Aorta (tissue), 5 donors: ENCODE measurements around the gene SEPTIN1. TPM values are rescaled to one million over a fixed set of nuclear protein-coding genes. Genes with fewer than 3 reads are reported as not detected.

ENCODE experiments used
- ATAC-seq: fragments of 200-7000 bp; cut with Tn5 transposase; one replicate; pipeline ENCODE4 v1.9.1; 2022; ENCODE audit warnings: moderate library complexity; ENCODE audit not compliant: low FRiP score
- DNase-seq, 2 donors: peaks; one replicate each; pipeline ENCODE4 v3.0.0-alpha.2; 2020
- H3K27ac ChIP-seq, 2 donors: one replicate each; pipeline ENCODE4 v1.5.1; 2013; ENCODE audit warnings: low read length in 2 of 2, mild to moderate bottlenecking in 2 of 2, moderate library complexity in 2 of 2, control low read depth in 1 of 2, inconsistent platforms in 1 of 2, low read depth in 1 of 2
- H3K27me3 ChIP-seq, 2 donors: one replicate each; pipeline ENCODE4 v1.6.1; 2013; ENCODE audit warnings: control low read depth in 1 of 2, low read length in 1 of 2, mild to moderate bottlenecking in 1 of 2, moderate library complexity in 1 of 2; ENCODE audit not compliant: insufficient read depth in 2 of 2, control insufficient read depth in 1 of 2
- H3K36me3 ChIP-seq, 2 donors: one replicate each; pipeline ENCODE4 v1.6.1; 2013; ENCODE audit warnings: control low read depth in 1 of 2, low read length in 1 of 2, mild to moderate bottlenecking in 1 of 2; ENCODE audit not compliant: insufficient read depth in 2 of 2, control insufficient read depth in 1 of 2
- H3K4me1 ChIP-seq, 2 donors: one replicate each; pipeline ENCODE4 v1.6.1; 2013; ENCODE audit warnings: low read length in 2 of 2, control low read depth in 1 of 2, mild to moderate bottlenecking in 1 of 2, moderate library complexity in 1 of 2; ENCODE audit not compliant: insufficient read depth in 2 of 2, control insufficient read depth in 1 of 2
- H3K4me3 ChIP-seq, 2 donors: one replicate each; pipeline ENCODE4 v1.5.1; 2013; ENCODE audit warnings: low read length in 2 of 2, control low read depth in 1 of 2, mild to moderate bottlenecking in 1 of 2
- H3K9me3 ChIP-seq: one replicate; pipeline ENCODE4 v1.6.1; 2013; ENCODE audit warnings: mild to moderate bottlenecking, low read length; ENCODE audit not compliant: control insufficient read depth
- WGBS, 2 donors: extraction: QIAGEN DNeasy Blood & Tissue Kit; methylation state at CpG; one replicate each; pipeline ENCODE4 v1.1.7; 2013; 5-methylcytosine and 5-hydroxymethylcytosine counted together
- intact Hi-C, 2 donors: fragments of 100-400 bp; cut with DNase I; formaldehyde crosslinking; loops; one replicate each; pipeline versions ENCODE4 v1.14.2 to v1.15.0; 2022
- polyA plus RNA-seq, 2 donors: library from polyadenylated mRNA; stranded (reverse); fragments of 200-250 nt; gene quantifications; one replicate each; pipeline ENCODE4 v1.2.3, GENCODE V29; 2013
- total RNA-seq, 2 donors: library from RNA; stranded (reverse); fragmentation: NEBNext Ultra II Directional; extraction: Animal tissue kit (Norgen Biotek cat#: 25700); gene quantifications; one replicate each; pipeline ENCODE4 v1.2.1, GENCODE V29; 2021
- donor health status: healthy with polysubstance abuse.
- donor health status: Bipolar disorder and iron deficiency.
- donor health status: DM: no; HTN: no; CAD: no.
- donor health status: DM: no; HTN: no; CAD: no.
- donor health status: DM: yes; HTN: yes; CAD: no.

Gene SEPTIN1
- total and polyA plus RNA-seq, 4 donors, result 1.0 to 6.1 (median 2.7) TPM

DNA sequence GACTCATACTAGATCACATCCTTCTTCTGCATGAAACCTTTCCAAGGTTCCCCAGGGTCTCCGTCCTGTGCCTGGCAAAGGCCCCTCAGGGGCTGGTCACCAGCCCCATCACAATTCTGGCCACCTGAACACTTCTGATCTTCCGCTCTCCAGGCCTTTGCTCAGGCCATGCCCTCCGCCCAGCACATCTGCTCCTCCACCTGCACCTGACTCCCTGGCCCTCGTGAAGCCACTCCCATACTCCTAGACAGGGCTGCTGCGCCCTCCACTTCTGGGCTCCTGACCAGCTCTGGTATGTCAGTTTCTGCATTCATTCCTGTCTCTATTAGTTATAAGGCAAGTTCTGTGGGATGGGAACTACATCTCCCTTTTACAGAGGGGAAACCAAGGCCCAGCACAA lies 9.6 kb downstream of the SEPTIN1 start:
- ATAC-seq (no peak), DNase-seq (no peak)
- intact Hi-C loops, result loop anchor here in 1 of 2 donors (10.0 kb wide), 1 partner anchor 282 kb away; the partner anchor contains the start of genes FBRS and PRR14
- Histone ChIP-seq H3K27ac (no peak overlapping the region), H3K36me3 (no peaks in the 10 kb centered on the region), H3K4me1 (no peaks in the 10 kb centered on the region), H3K4me3 (no peak overlapping the region), H3K9me3 (no peaks in the 10 kb centered on the region), H3K27me3 (no peaks in the 10 kb centered on the region)
- WGBS, 2 donors, result 91% methylated on average over 5 of the region's 5 CpGs

DNA sequence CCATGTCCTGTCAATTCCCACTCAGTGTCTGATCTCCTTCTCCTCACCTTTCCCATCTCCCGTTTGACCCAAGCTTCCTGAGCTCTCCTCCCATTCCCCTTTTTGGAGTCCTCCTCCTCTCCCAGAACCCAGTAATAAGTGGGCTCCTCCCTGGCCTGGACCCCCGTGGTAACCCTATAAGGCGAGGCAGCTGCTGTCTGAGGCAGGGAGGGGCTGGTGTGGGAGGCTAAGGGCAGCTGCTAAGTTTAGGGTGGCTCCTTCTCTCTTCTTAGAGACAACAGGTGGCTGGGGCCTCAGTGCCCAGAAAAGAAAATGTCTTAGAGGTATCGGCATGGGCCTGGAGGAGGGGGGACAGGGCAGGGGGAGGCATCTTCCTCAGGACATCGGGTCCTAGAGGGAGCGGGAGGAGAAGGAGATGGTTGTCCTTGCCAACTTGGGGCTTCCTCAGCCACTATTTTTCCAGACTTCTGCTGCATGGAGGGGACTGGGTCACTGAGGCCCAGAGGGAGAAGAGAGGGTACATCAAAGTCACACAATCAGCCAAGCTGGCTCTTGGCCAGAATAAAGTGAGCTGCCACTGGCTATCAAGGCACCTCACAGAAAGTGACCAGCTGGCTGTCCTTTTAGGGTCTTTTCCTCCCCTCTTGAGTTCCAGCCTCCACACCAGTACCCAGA lies 10.2 kb downstream of the SEPTIN1 start:
- H3K4me3 ChIP-seq, result no peak overlapping the region
- intact Hi-C loops, result loop anchor here in 1 of 2 donors (10.0 kb wide), 1 partner anchor 283 kb away; the partner anchor contains the start of genes FBRS and PRR14
- no peaks in the 10 kb centered on the region for H3K36me3 ChIP-seq
- no peak overlapping the region for H3K27ac ChIP-seq
- H3K9me3 ChIP-seq, result no peaks in the 10 kb centered on the region
- WGBS, 2 donors, result 77 to 82% methylated on average over 5 to 6 of the region's 6 CpGs
- DNase-seq, result no peak
- ATAC-seq, result no peak
- H3K27me3 ChIP-seq, result no peaks in the 10 kb centered on the region
- peaks cover 0 to 4% of the 10 kb centered on the region in 2 donors for H3K4me1 ChIP-seq

DNA sequence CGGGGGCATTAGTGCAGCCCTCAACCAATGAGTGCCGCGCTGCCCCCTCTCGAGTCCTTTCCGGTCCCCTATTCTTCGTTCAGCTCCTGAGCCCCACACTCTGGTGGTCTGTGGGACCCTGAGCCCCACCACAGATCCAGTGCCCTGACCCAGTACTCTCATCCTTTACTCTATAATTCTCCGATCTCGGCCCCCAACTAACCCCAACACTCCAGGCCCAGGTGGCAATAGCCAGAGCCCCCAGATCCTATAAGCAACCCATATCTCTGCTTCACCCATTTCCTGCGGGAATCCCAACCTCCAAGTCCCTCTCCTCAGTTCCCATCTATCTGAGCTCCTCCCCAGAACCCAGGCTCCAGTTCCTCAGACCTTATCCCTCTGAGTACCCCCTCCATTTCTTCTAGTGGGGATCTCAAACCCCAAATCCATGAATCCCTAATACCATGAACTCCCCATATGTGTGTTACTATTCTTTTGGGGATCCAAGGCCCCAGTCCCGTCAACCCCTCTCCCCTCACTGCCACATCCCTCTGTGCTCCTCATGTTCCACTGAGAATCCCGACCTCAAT lies 11.0 kb downstream of the SEPTIN1 start:
- DNase-seq, result no peak
- no peaks in the 10 kb centered on the region for H3K36me3 ChIP-seq
- intact Hi-C loops, result loop anchor here in 1 of 2 donors (2.0 to 10.0 kb wide), 2 partner anchors 37 to 283 kb away; partner anchors contain the start of genes FBRS and PRR14

DNA sequence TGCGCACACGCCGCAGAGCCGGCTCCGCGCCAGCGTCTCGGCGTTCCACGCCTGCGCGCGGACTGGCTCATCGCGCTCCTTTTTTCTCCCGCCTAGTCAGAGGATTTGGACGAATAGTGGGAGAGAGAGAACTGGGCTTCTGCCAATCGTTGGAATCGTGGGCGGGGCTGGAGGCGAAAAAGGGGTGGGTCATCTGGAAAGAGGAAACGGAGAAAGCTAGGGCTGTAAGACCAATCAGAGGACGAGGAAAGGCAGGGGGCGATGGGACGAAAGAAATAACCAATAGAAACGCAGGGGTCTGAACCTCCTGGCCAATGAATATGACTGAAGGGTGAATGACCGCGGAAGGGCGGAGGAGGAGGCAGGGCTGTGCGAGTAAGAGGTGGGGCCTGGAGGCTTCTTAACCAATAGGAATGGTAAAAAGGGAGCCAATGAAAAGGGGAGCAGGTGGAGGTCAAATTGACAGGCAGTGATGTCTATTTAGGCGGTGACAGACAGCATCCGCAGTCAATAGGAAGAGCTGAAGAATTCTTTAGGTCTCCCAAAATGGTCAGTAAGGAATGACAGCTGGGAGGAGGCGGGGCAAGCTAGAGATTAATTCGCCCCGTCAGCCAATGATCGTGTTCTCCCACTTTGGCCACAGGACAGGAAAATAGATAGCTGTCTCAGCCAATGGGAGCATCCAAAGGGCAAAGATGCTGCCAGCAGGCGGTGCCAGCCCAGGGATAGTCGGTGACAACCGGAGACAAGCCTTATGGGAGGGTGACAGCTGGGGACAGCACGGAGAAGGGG lies 11.7 kb downstream of the SEPTIN1 start, which contains the start of gene TBC1D10B:
TBC1D10B (minus strand) TSS at position 39 of the 792 bp plus-strand sequence. CDS start 311 bp downstream, outside the sequence.
- H3K4me3 ChIP-seq, result peak within 1 kb of the TSS; percentile 92
- H3K27me3 ChIP-seq, result no peaks in the 10 kb centered on the region
- ATAC-seq (peak; percentile 96), DNase-seq (peak; percentile 98)
- H3K36me3 ChIP-seq, result no peaks in the 10 kb centered on the region
- intact Hi-C loops, result loop anchor here in 1 of 2 donors (2.0 to 10.0 kb wide), 2 partner anchors 36 to 284 kb away; partner anchors contain the start of genes FBRS and PRR14
- WGBS, 2 donors, result 0% methylated on average over 38 to 40 of the region's 40 CpGs
- peak within 1 kb of the TSS; percentile 20 to 39 for H3K27ac ChIP-seq
- no peaks in the 10 kb centered on the region for H3K9me3 ChIP-seq
- H3K4me1 ChIP-seq, result peaks cover 0 to 4% of the 10 kb centered on the region in 2 donors

More for the DNA sequence above, 11.0 kb downstream of the SEPTIN1 start:
- 19 to 22% methylated on average over 10 to 11 of the region's 11 CpGs for WGBS, 2 donors
- no peaks in the 10 kb centered on the region for H3K9me3 ChIP-seq
- H3K4me1 ChIP-seq, result peaks cover 0 to 4% of the 10 kb centered on the region in 2 donors
- ATAC-seq, result no peak
- H3K27me3 ChIP-seq, result no peaks in the 10 kb centered on the region
- no peak overlapping the region for H3K4me3 ChIP-seq
- peak overlapping the region; percentile 1 to 39 for H3K27ac ChIP-seq

DNA sequence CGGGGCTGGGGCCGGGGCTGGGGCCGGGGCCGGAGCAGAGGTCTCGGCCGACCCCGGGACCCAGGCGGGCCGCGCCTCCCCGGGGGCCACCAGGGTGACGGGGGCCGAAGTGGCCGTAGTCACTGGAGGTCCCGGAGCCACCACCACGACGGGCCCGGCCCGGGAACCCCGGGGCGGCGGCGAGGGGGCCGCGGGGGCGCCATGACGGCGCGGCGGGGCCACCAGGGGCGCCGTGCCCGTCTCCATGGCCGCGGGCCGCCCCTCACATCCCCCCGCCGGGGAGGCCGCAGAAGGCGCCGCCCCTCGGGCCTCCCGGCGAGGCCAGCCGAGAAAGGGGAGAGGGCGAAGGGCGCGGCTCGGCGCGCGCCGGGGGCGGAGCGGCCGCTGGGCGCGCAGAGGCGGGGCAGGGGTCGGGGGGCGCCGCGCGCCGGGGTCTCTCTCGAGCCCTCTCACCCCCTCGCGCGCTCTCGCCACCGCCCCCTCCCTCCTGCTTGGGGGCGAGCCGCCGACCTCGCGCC lies 12.4 kb downstream of the SEPTIN1 start:
- DNase-seq, result no peak
- H3K4me1 ChIP-seq, result peaks cover 0 to 4% of the 10 kb centered on the region in 2 donors
- H3K27ac ChIP-seq, result peak overlapping the region in 1 of 2 donors; percentile 20
- intact Hi-C loops, result loop anchor here in 1 of 2 donors (2.0 to 10.0 kb wide), 2 partner anchors 35 to 285 kb away; partner anchors contain the start of genes FBRS and PRR14
- WGBS, 2 donors, result 0 to 1% methylated on average over 28 to 76 of the region's 76 CpGs
- no peaks in the 10 kb centered on the region for H3K27me3 ChIP-seq
- ATAC-seq, result no peak
- H3K9me3 ChIP-seq, result no peaks in the 10 kb centered on the region
- peak overlapping the region; percentile 92 for H3K4me3 ChIP-seq
- H3K36me3 ChIP-seq, result no peaks in the 10 kb centered on the region

DNA sequence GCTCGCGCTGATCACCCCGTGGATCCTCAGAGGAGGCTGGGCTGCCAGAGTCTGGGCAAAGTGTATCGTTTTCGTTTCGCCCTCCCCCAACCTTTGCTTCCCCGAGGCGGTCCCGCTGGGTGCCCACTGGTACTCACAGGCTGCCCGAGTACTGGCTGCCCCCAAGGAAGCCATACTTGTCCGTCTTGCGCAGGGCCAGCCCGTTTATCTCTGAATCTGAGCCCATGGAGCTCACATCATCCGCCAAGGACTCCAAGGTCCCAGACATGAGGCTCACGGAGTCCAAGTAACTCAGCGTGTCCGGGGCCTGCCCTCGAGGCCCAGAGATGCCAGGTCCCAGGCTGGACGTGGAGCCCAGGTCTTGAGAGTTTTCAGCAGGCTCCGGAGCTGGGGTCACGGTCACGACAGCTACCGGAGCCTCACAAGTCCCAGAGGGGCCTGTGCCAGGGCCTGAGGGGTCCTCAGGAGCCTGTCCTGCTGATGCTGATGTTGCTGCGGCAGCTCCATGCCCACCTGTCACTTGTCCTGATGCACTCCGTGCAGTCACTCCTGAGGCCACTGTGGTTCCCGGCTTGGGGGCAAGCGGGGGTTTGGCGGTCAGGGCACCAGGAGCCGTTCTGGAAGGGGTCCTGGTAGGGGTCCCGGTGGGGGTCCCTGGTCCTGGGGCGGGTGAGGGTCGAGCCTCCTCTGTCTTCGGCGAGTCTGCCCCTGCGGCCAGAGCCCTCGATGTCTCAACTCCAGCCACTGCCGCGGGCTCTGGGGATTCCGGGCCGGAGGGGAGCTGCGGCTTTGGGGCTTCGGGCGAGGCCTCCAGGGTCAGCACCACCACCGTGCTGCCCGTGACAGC lies 13.0 kb downstream of the SEPTIN1 start:
- intact Hi-C loops, result no loop called here

DNA sequence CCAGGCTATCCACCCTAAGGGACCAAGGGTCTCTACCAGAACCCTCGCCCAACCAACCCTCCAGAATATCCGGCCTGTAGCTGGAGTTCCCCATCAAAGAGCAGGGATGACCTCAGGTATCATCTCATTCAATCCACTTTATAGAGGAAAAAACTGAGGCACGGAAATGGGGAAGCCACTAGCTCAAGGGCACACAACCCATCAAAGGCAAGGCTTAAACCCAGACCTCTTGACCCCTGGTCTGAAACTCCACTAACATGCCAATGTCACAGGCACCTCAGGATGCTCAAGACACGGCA lies 13.6 kb downstream of the SEPTIN1 start:
- intact Hi-C loops, result no loop called here
- H3K4me1 ChIP-seq, result peaks cover 0 to 4% of the 10 kb centered on the region in 2 donors
- H3K9me3 ChIP-seq, result no peaks in the 10 kb centered on the region
- ATAC-seq (no peak), DNase-seq (no peak)
- H3K27me3 ChIP-seq, result no peaks in the 10 kb centered on the region
- H3K36me3 ChIP-seq, result no peaks in the 10 kb centered on the region
- peak overlapping the region; percentile 92 for H3K4me3 ChIP-seq
- WGBS, 2 donors, result 5 to 8% methylated on average over 4 of the region's 4 CpGs
- H3K27ac ChIP-seq, result no peak overlapping the region

More for the DNA sequence above, 13.0 kb downstream of the SEPTIN1 start:
- DNase-seq (no peak), ATAC-seq (no peak)
- H3K27me3 ChIP-seq, result no peaks in the 10 kb centered on the region
- H3K4me1 ChIP-seq, result peaks cover 0 to 4% of the 10 kb centered on the region in 2 donors
- 0 to 1% methylated on average over 45 of the region's 45 CpGs for WGBS, 2 donors
- H3K4me3 ChIP-seq, result peak overlapping the region; percentile 92
- H3K27ac ChIP-seq, result peak overlapping the region in 1 of 2 donors; percentile 20
- no peaks in the 10 kb centered on the region for H3K36me3 ChIP-seq
- no peaks in the 10 kb centered on the region for H3K9me3 ChIP-seq
